ENCODE results near the gene RNF213. TPM values are rescaled to one million over a fixed set of nuclear protein-coding genes. Genes with fewer than 3 reads are reported as not detected.

Gene RNF213
- total and polyA plus RNA-seq, 2 donors (not counting 1 experiment from before 2014, with no cell fraction given): 36.8 to 245 TPM

DNA sequence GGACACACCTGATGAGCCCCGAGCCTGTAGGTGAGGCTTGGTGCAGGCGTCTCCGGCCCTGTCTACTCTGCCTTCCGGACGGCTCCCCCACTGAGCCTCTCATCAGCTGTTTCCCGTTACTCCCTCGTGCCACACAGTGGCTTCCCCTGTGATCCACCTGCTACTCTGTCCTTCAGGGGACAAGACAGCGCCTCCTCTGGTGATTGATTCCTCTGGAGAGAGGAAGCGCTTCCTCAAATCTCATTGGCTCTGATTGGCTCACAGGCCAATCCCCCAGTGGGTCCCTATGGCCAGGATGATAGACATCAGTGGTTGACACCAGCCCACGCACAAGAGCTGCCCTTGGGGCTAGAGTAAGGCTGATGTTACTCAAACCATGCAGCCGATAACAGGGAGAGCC lies 24.0 kb downstream of the RNF213 start:
- H3K4me2 ChIP-seq (ENCODE audit: extremely low read depth, insufficient read depth, low read length): no peak overlapping the region
- no peak overlapping the region for H3K4me3 ChIP-seq (replicated peaks in 1 of 4; ENCODE audit: control extremely low read depth in 1 of 4, insufficient read depth in 1 of 4, low read depth in 3 of 4, low read length in 4 of 4)
- H3K36me3 ChIP-seq (ENCODE audit: control insufficient read depth, insufficient read depth, low read length): peaks cover 29% of the 10 kb centered on the region
- peaks cover 3% of the 10 kb centered on the region for H3K4me1 ChIP-seq (ENCODE audit: control insufficient read depth, extremely low read depth, insufficient read depth, low read length)
- TF ChIP-seq, protein P1, sequence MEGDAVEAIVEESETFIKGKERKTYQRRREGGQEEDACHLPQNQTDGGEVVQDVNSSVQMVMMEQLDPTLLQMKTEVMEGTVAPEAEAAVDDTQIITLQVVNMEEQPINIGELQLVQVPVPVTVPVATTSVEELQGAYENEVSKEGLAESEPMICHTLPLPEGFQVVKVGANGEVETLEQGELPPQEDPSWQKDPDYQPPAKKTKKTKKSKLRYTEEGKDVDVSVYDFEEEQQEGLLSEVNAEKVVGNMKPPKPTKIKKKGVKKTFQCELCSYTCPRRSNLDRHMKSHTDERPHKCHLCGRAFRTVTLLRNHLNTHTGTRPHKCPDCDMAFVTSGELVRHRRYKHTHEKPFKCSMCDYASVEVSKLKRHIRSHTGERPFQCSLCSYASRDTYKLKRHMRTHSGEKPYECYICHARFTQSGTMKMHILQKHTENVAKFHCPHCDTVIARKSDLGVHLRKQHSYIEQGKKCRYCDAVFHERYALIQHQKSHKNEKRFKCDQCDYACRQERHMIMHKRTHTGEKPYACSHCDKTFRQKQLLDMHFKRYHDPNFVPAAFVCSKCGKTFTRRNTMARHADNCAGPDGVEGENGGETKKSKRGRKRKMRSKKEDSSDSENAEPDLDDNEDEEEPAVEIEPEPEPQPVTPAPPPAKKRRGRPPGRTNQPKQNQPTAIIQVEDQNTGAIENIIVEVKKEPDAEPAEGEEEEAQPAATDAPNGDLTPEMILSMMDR (conservative IDR thresholded peaks at IDR 0.05 in 1 of 2, IDR thresholded peaks at IDR 0.05 in 1 of 2; ENCODE audit: low read depth in 1 of 2, low read length in 2 of 2): no peak
- no peak for TF ChIP-seq EZH2 (IDR thresholded peaks at IDR 0.05; ENCODE audit: low read length, missing control alignments)
- H3K9me3 ChIP-seq (ENCODE audit: control insufficient read depth, insufficient read depth, low read depth, low read length): no peaks in the 10 kb centered on the region
- no peak overlapping the region for H3K27ac ChIP-seq (ENCODE audit: insufficient read depth, low read length)
- H4K20me1 ChIP-seq (ENCODE audit: control insufficient read depth, extremely low read depth, insufficient read depth, low read length): no peaks in the 10 kb centered on the region
- no peak overlapping the region for H3K9ac ChIP-seq (ENCODE audit: insufficient read depth, low read length)
- no peaks in the 10 kb centered on the region for H3K27me3 ChIP-seq (ENCODE audit: control insufficient read depth, insufficient read depth, low read length)
- no peak overlapping the region for H2AFZ ChIP-seq (ENCODE audit: low read length)
- DNase-seq (ENCODE audit: low read depth in 2 of 2): no peak
- H3K79me2 ChIP-seq (ENCODE audit: control insufficient read depth, insufficient read depth, low read length): peaks cover 8% of the 10 kb centered on the region

DNA sequence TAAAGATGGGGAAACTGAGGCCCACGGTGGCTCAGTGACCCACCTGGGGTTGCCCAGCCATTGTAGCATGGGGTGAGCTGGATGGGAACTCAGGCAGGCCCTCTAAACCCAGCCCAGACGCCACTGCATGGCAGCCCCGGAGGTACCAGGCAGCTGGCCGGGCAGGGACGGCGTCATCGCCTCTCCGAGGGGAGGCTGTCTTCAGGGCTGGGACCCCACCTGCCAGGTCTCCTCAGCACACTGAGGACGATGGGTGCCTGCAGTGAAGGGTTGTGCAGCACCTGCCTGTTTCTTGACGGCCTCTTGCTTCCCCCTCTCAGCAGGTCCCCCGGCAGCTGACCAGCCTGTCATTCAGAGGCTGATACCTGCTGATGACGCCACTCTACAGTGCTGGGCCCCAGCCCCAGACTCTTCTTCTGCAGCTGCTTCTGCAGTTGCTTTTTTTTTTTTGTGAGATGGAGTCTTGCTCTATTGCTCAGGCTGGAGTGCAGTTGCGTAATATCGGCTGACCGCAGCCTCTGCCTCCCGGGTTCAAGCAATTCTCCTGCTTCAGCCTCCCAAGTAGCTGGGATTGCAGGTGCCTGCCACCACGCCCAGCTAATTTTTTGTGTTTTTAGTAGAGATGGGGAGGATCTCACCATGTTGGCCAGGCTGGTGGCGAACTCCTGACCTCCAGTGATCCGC lies 24.7 kb downstream of the RNF213 start:
- no peak overlapping the region for H3K4me3 ChIP-seq (replicated peaks in 1 of 4; ENCODE audit: control extremely low read depth in 1 of 4, insufficient read depth in 1 of 4, low read depth in 3 of 4, low read length in 4 of 4)
- H4K20me1 ChIP-seq (ENCODE audit: control insufficient read depth, extremely low read depth, insufficient read depth, low read length): peaks cover 2% of the 10 kb centered on the region
- no peak overlapping the region for H3K9ac ChIP-seq (ENCODE audit: insufficient read depth, low read length)
- H3K27ac ChIP-seq (ENCODE audit: insufficient read depth, low read length): no peak overlapping the region
- peaks cover 8% of the 10 kb centered on the region for H3K79me2 ChIP-seq (ENCODE audit: control insufficient read depth, insufficient read depth, low read length)
- no peaks in the 10 kb centered on the region for H3K9me3 ChIP-seq (ENCODE audit: control insufficient read depth, insufficient read depth, low read depth, low read length)
- H2AFZ ChIP-seq (ENCODE audit: low read length): no peak overlapping the region
- peaks cover 36% of the 10 kb centered on the region for H3K36me3 ChIP-seq (ENCODE audit: control insufficient read depth, insufficient read depth, low read length)
- no peaks in the 10 kb centered on the region for H3K4me1 ChIP-seq (ENCODE audit: control insufficient read depth, extremely low read depth, insufficient read depth, low read length)
- TF ChIP-seq, protein P1 (conservative IDR thresholded peaks at IDR 0.05 in 1 of 2, IDR thresholded peaks at IDR 0.05 in 1 of 2; ENCODE audit: low read depth in 1 of 2, low read length in 2 of 2): no peak
- TF ChIP-seq EZH2 (IDR thresholded peaks at IDR 0.05; ENCODE audit: low read length, missing control alignments): no peak
- H3K27me3 ChIP-seq (ENCODE audit: control insufficient read depth, insufficient read depth, low read length): no peaks in the 10 kb centered on the region
- H3K4me2 ChIP-seq (ENCODE audit: extremely low read depth, insufficient read depth, low read length): no peak overlapping the region
- DNase-seq (ENCODE audit: low read depth in 2 of 2): no peak

DNA sequence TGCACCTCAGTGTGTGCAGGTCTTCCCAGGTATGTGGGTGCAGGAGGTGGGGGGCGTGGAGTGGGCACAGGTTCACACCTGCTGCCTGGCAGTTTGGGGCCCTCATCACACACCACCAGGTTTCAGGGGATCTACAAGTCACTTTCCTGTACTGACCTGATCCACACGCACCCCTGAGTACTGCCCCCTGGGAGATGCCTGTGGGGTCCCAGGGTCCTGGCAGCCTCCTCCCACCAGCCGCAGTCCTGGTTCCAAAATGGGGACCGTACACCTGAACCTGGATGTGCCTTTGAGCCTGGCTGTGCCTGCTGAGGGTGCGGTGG lies 25.9 kb downstream of the RNF213 start:
- Histone ChIP-seq H4K20me1 (ENCODE audit: control insufficient read depth, extremely low read depth, insufficient read depth, low read length) (peaks cover 2% of the 10 kb centered on the region), H3K9ac (ENCODE audit: insufficient read depth, low read length) (no peak overlapping the region), H2AFZ (ENCODE audit: low read length) (no peak overlapping the region), H3K79me2 (ENCODE audit: control insufficient read depth, insufficient read depth, low read length) (peaks cover 2% of the 10 kb centered on the region), H3K27me3 (ENCODE audit: control insufficient read depth, insufficient read depth, low read length) (no peaks in the 10 kb centered on the region), H3K27ac (ENCODE audit: insufficient read depth, low read length) (no peak overlapping the region), H3K36me3 (ENCODE audit: control insufficient read depth, insufficient read depth, low read length) (peaks cover 35% of the 10 kb centered on the region), H3K4me3 (replicated peaks in 1 of 4; ENCODE audit: control extremely low read depth in 1 of 4, insufficient read depth in 1 of 4, low read depth in 3 of 4, low read length in 4 of 4) (no peak overlapping the region), H3K4me2 (ENCODE audit: extremely low read depth, insufficient read depth, low read length) (no peak overlapping the region), H3K4me1 (ENCODE audit: control insufficient read depth, extremely low read depth, insufficient read depth, low read length) (no peaks in the 10 kb centered on the region), H3K9me3 (ENCODE audit: control insufficient read depth, insufficient read depth, low read depth, low read length) (no peaks in the 10 kb centered on the region)
- no peak for DNase-seq (ENCODE audit: low read depth in 2 of 2)
- TF ChIP-seq, protein P1 (conservative IDR thresholded peaks at IDR 0.05 in 1 of 2, IDR thresholded peaks at IDR 0.05 in 1 of 2; ENCODE audit: low read depth in 1 of 2, low read length in 2 of 2): no peak
- TF ChIP-seq EZH2 (IDR thresholded peaks at IDR 0.05; ENCODE audit: low read length, missing control alignments): no peak

Measured in fibroblast of lung (primary cell).